NB4 (cell line): Measurements from ENCODE around the gene PDXK.

Experiments
- CTCF ChIP-seq: IDR thresholded peaks from one replicate; pipeline ENCODE4 v1.5.1; 2012; ENCODE audit warnings: low read depth, low read length
- MAX ChIP-seq: IDR thresholded peaks from 2 replicates; pipeline ENCODE4 v1.6.1; 2011; ENCODE audit warnings: low read depth, low read length
- MYC ChIP-seq: IDR thresholded peaks from 2 replicates; pipeline ENCODE4 v1.6.1; 2011; ENCODE audit warnings: low read depth, low read length
- POLR2A ChIP-seq: IDR thresholded peaks from 2 replicates; pipeline ENCODE4 v1.6.1; 2011; ENCODE audit warnings: mild to moderate bottlenecking; ENCODE audit not compliant: insufficient read length; ENCODE audit errors: extremely low read depth

- TF ChIP-seq POLR2A (no peak), CTCF (no peak), MYC (no peak), MAX (no peak)
Measured at GRCh38 chr21:43675871-43676270, 43.1 kb upstream of the PDXK start.
